ENCODE results near the gene AKT3. TPM values are rescaled to one million over a fixed set of nuclear protein-coding genes. Genes with fewer than 3 reads are reported as not detected.
"Not testable (repeated sequence)": the region's sequence is repeated elsewhere in the genome, so short reads cannot be mapped to it uniquely, and the experiment has no call there.

Gene AKT3
- total and polyA plus RNA-seq, 8 donors = 4.2 to 24.1 (median 11.6) TPM

DNA sequence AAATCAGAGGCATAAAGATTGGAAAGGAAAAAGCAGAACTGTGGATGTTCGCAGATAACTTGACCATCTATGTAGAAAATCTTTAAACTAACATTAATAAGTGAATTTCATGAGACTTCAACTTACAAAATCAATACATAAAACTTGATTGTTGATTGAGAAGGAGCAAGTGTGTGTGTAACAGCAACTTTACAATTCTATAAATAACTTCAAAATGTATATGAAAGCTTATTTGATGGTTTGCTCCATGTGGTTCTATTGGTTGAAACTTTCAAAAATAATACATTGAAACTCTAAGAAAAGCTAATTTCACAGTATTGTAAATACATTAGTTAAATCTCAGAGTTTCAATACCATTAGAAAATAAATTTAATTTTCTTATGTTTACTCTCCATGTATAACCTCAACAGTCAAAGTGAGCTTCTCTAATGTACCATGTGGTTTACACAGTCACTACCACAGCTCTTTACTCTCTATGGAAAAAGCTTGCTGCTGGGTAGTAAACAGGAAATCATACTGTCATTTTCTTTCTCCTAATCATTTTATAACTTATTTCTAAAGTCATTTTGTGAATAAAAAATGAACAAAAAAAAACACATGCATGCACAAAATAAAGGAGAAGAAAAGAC is 12.0 kb downstream of the AKT3 start:
- ATAC-seq = no peak
- intact Hi-C loops (cut with DNase I) = no loop called here
- no peak for DNase-seq
- no peaks in the 10 kb centered on the region for H3K36me3 ChIP-seq
- H3K4me1 ChIP-seq = no peaks in the 10 kb centered on the region
- WGBS, 2 donors = 86 to 93% methylated on average over 1 of the region's 1 CpG
- TF ChIP-seq, protein P1, sequence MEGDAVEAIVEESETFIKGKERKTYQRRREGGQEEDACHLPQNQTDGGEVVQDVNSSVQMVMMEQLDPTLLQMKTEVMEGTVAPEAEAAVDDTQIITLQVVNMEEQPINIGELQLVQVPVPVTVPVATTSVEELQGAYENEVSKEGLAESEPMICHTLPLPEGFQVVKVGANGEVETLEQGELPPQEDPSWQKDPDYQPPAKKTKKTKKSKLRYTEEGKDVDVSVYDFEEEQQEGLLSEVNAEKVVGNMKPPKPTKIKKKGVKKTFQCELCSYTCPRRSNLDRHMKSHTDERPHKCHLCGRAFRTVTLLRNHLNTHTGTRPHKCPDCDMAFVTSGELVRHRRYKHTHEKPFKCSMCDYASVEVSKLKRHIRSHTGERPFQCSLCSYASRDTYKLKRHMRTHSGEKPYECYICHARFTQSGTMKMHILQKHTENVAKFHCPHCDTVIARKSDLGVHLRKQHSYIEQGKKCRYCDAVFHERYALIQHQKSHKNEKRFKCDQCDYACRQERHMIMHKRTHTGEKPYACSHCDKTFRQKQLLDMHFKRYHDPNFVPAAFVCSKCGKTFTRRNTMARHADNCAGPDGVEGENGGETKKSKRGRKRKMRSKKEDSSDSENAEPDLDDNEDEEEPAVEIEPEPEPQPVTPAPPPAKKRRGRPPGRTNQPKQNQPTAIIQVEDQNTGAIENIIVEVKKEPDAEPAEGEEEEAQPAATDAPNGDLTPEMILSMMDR (IDR thresholded peaks at IDR 0.05) = no peak
- H3K9me3 ChIP-seq = no peaks in the 10 kb centered on the region
- peaks cover 0 to 3% (median 0%) of the 10 kb centered on the region in 4 donors for H3K27me3 ChIP-seq
- no peak overlapping the region for H3K4me3 ChIP-seq
- no peak overlapping the region for H3K27ac ChIP-seq
- FAIRE-seq = no peak

DNA sequence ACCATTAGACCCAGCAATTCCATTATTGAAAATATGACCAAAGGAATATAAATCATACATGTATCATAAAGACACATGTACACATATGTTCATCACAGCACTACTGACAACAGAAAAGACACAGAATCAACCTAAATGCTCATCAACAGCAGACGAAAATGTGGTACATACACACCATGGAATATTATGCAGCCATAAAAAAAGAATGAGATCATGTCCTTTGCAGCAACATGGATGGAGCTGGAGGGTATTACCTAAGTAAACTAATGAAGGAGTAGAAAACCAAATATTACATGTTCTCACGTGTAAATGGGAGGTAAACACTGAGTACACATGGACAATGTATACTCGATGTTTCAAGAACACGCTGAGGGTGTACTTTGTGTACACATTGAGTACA is 15.9 kb downstream of the AKT3 start:
- intact Hi-C loops (cut with DNase I) = no loop called here
- WGBS, 2 donors = 82 to 94% methylated on average over 4 of the region's 4 CpGs
- DNase-seq = no peak
- TF ChIP-seq, protein P1 (IDR thresholded peaks at IDR 0.05) = no peak
- no peak for FAIRE-seq
- H3K4me1 ChIP-seq = no peaks in the 10 kb centered on the region
- no peak for ATAC-seq
- peaks cover 0 to 3% (median 0%) of the 10 kb centered on the region in 4 donors for H3K27me3 ChIP-seq
- H3K9me3 ChIP-seq = no peaks in the 10 kb centered on the region
- H3K27ac ChIP-seq = no peak overlapping the region
- H3K36me3 ChIP-seq = no peaks in the 10 kb centered on the region
- no peak overlapping the region for H3K4me3 ChIP-seq

DNA sequence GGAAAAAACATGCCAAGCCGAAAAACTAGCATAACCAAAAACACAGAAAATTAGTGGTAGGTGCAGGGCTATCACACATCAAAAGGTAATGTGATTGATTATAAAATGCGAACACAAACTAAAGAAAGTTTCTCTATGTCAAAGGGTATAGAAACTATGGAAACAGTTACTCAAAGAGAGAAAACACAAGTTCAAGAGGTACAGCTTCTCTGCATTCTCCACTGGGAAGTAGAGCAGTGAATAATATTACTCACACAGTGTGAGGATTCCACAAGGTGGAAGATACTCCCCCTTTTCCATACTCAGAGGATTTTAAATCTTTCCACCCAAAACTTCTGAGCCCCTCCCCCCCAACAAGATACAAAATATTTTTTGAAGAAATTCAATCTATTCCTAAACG is 18.6 kb downstream of the AKT3 start:
- ATAC-seq = no peak
- 80 to 91% methylated on average over 3 of the region's 3 CpGs for WGBS, 2 donors
- TF ChIP-seq, protein P1 (IDR thresholded peaks at IDR 0.05) = no peak
- H3K9me3 ChIP-seq = no peaks in the 10 kb centered on the region
- peaks cover 0 to 3% (median 0%) of the 10 kb centered on the region in 4 donors for H3K27me3 ChIP-seq
- H3K36me3 ChIP-seq = no peaks in the 10 kb centered on the region
- intact Hi-C loops (cut with DNase I) = no loop called here
- no peak overlapping the region for H3K27ac ChIP-seq
- H3K4me3 ChIP-seq = no peak overlapping the region
- no peak for FAIRE-seq
- no peak for DNase-seq
- no peaks in the 10 kb centered on the region for H3K4me1 ChIP-seq

DNA sequence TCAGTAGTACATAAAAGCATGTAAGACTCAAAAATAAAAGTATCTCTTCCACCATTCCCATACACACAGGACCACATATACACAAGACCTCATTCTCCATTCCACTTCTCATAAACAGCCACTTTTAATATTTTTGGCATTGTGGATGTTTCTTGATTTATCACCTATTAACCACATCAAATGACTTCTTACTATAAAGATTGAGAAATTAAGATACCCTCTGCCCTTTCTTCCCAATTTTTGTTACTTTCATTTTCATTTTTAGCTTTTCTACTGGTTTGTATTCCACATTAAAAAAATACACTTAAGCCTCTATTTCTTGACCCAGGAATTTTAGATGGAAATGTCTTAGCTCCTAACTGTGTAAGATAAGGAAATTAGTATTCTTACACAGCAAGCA is 22.8 kb downstream of the AKT3 start:
- Histone ChIP-seq H3K4me1 (no peaks in the 10 kb centered on the region), H3K4me3 (no peak overlapping the region), H3K9me3 (no peaks in the 10 kb centered on the region), H3K27ac (no peak overlapping the region), H3K36me3 (no peaks in the 10 kb centered on the region), H3K27me3 (no peaks in the 10 kb centered on the region)
- TF ChIP-seq, protein P1 (IDR thresholded peaks at IDR 0.05) = no peak
- DNase-seq = no peak
- intact Hi-C loops (cut with DNase I) = no loop called here
- no peak for FAIRE-seq
- no peak for ATAC-seq

DNA sequence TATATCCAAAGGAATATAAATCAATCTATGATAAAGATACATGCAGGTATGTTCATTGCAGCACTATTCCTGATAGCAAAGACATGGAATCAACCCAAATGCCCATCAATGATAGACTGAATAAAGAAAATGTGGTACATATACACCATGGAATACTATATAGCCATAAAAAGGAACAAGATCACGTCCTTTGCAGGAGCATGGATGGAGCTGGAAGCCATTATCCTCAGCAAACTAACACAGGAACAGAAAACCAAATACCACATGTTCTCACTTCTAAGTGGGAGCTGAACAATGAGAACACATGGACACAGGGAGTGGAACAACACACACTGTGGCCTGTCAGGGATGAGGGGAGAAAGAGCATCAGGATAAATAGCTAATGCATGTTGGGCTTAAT is 25.1 kb downstream of the AKT3 start:
- ATAC-seq; H3K4me3 ChIP-seq; FAIRE-seq; intact Hi-C loops (cut with DNase I); H3K9me3 ChIP-seq; H3K36me3 ChIP-seq; DNase-seq; H3K27ac ChIP-seq; H3K4me1 ChIP-seq; H3K27me3 ChIP-seq: not testable (repeated sequence)
- WGBS, 2 donors = 58 to 79% methylated on average over 1 of the region's 1 CpG

All from pancreas (tissue), 10 donors.